ENCODE measurements around the gene BNIP5. TPM values are rescaled to one million over a fixed set of nuclear protein-coding genes. Genes with fewer than 3 reads are reported as not detected.

Gene BNIP5
- not detected for polyA plus RNA-seq (2013, experiment 1 of 2)
- polyA plus RNA-seq (2013, experiment 2 of 2) = not detected

- H3K27ac ChIP-seq (ENCODE audit: low read depth, low read length, severe bottlenecking) = no peak within 1 kb of the TSS
Observed at GRCh38 chr6:36336779-36337241, at the start of gene BNIP5. Gene BNIP5, minus strand, starts transcription at chr6:36336888. Its CDS starts 6,198 bp downstream, at chr6:36330690.

GRCh38 chr6:36384095-36384494, 47.4 kb upstream of the BNIP5 start:
- H3K4me3 ChIP-seq (ENCODE audit: extremely low read depth, insufficient read depth, low read length, poor library complexity, severe bottlenecking) = no peak overlapping the region
- no peaks in the 10 kb centered on the region for H3K36me3 ChIP-seq (ENCODE audit: control insufficient read depth, insufficient read depth, low read length)
- 79 to 82% methylated on average over 2 of the region's 2 CpGs for WGBS, 2 experiments (ENCODE audit: insufficient coverage in 2 of 2)
- H3K9me3 ChIP-seq (ENCODE audit: control insufficient read depth, low read length) = no peaks in the 10 kb centered on the region
- H3K27ac ChIP-seq (ENCODE audit: low read depth, low read length, severe bottlenecking) = no peak overlapping the region
- H3K4me1 ChIP-seq (ENCODE audit: control insufficient read depth, insufficient read depth, low read length, poor library complexity, severe bottlenecking) = peaks cover 14% of the 10 kb centered on the region

More at GRCh38 chr6:36336779-36337241, at the start of gene BNIP5:
- Histone ChIP-seq H3K9me3 (ENCODE audit: control insufficient read depth, low read length) (no peaks in the 10 kb centered on the region), H3K4me1 (ENCODE audit: control insufficient read depth, insufficient read depth, low read length, poor library complexity, severe bottlenecking) (peaks cover 15% of the 10 kb centered on the region), H3K36me3 (ENCODE audit: control insufficient read depth, insufficient read depth, low read length) (no peaks in the 10 kb centered on the region), H3K4me3 (ENCODE audit: extremely low read depth, insufficient read depth, low read length, poor library complexity, severe bottlenecking) (no peak within 1 kb of the TSS)
- WGBS, 2 experiments (ENCODE audit: insufficient coverage in 2 of 2) = 90 to 100% methylated on average over 1 to 2 of the region's 3 CpGs

- Histone ChIP-seq H3K4me1 (ENCODE audit: control insufficient read depth, insufficient read depth, low read length, poor library complexity, severe bottlenecking) (peaks cover 14% of the 10 kb centered on the region), H3K27ac (ENCODE audit: low read depth, low read length, severe bottlenecking) (no peak overlapping the region), H3K4me3 (ENCODE audit: extremely low read depth, insufficient read depth, low read length, poor library complexity, severe bottlenecking) (no peak overlapping the region), H3K9me3 (ENCODE audit: control insufficient read depth, low read length) (no peaks in the 10 kb centered on the region), H3K36me3 (ENCODE audit: control insufficient read depth, insufficient read depth, low read length) (no peaks in the 10 kb centered on the region)
- 60% methylated on average over 1 of the region's 2 CpGs; no CpG with 5 or more reads in 1 of the 2 experiments for WGBS, 2 experiments (ENCODE audit: insufficient coverage in 2 of 2)
Observed at GRCh38 chr6:36383606-36384005, 46.9 kb upstream of the BNIP5 start.

- 84 to 100% methylated on average over 2 to 3 of the region's 4 CpGs for WGBS, 2 experiments (ENCODE audit: insufficient coverage in 2 of 2)
- peaks cover 14% of the 10 kb centered on the region for H3K4me1 ChIP-seq (ENCODE audit: control insufficient read depth, insufficient read depth, low read length, poor library complexity, severe bottlenecking)
- no peaks in the 10 kb centered on the region for H3K9me3 ChIP-seq (ENCODE audit: control insufficient read depth, low read length)
- H3K36me3 ChIP-seq (ENCODE audit: control insufficient read depth, insufficient read depth, low read length) = no peaks in the 10 kb centered on the region
- no peak overlapping the region for H3K4me3 ChIP-seq (ENCODE audit: extremely low read depth, insufficient read depth, low read length, poor library complexity, severe bottlenecking)
- H3K27ac ChIP-seq (ENCODE audit: low read depth, low read length, severe bottlenecking) = no peak overlapping the region
Observed at GRCh38 chr6:36382976-36383375, 46.3 kb upstream of the BNIP5 start.

- H3K4me1 ChIP-seq (ENCODE audit: control insufficient read depth, insufficient read depth, low read length, poor library complexity, severe bottlenecking) = peaks cover 8% of the 10 kb centered on the region
- no peaks in the 10 kb centered on the region for H3K36me3 ChIP-seq (ENCODE audit: control insufficient read depth, insufficient read depth, low read length)
- H3K9me3 ChIP-seq (ENCODE audit: control insufficient read depth, low read length) = no peaks in the 10 kb centered on the region
- no peak overlapping the region for H3K4me3 ChIP-seq (ENCODE audit: extremely low read depth, insufficient read depth, low read length, poor library complexity, severe bottlenecking)
- no peak overlapping the region for H3K27ac ChIP-seq (ENCODE audit: low read depth, low read length, severe bottlenecking)
- WGBS, 2 experiments (ENCODE audit: insufficient coverage in 2 of 2) = 71 to 92% methylated on average over 4 to 6 of the region's 9 CpGs
Observed at GRCh38 chr6:36381502-36382389, 45.1 kb upstream of the BNIP5 start.

- Histone ChIP-seq H3K4me3 (ENCODE audit: extremely low read depth, insufficient read depth, low read length, poor library complexity, severe bottlenecking) (no peak overlapping the region), H3K9me3 (ENCODE audit: control insufficient read depth, low read length) (no peaks in the 10 kb centered on the region), H3K27ac (ENCODE audit: low read depth, low read length, severe bottlenecking) (no peak overlapping the region), H3K4me1 (ENCODE audit: control insufficient read depth, insufficient read depth, low read length, poor library complexity, severe bottlenecking) (peaks cover 8% of the 10 kb centered on the region), H3K36me3 (ENCODE audit: control insufficient read depth, insufficient read depth, low read length) (no peaks in the 10 kb centered on the region)
- 93% methylated on average over 4 of the region's 4 CpGs for WGBS, 2 experiments (ENCODE audit: insufficient coverage in 2 of 2)
Observed at GRCh38 chr6:36380166-36380565, 43.5 kb upstream of the BNIP5 start.

- no peak overlapping the region for H3K27ac ChIP-seq (ENCODE audit: low read depth, low read length, severe bottlenecking)
- no peak overlapping the region for H3K4me3 ChIP-seq (ENCODE audit: extremely low read depth, insufficient read depth, low read length, poor library complexity, severe bottlenecking)
- H3K4me1 ChIP-seq (ENCODE audit: control insufficient read depth, insufficient read depth, low read length, poor library complexity, severe bottlenecking) = peaks cover 8% of the 10 kb centered on the region
- H3K9me3 ChIP-seq (ENCODE audit: control insufficient read depth, low read length) = no peaks in the 10 kb centered on the region
- no peaks in the 10 kb centered on the region for H3K36me3 ChIP-seq (ENCODE audit: control insufficient read depth, insufficient read depth, low read length)
- WGBS, 2 experiments (ENCODE audit: insufficient coverage in 2 of 2) = 90% methylated on average over 9 to 10 of the region's 10 CpGs
Observed at GRCh38 chr6:36378936-36379335, 42.2 kb upstream of the BNIP5 start.

- Histone ChIP-seq H3K4me1 (ENCODE audit: control insufficient read depth, insufficient read depth, low read length, poor library complexity, severe bottlenecking) (peaks cover 4% of the 10 kb centered on the region), H3K36me3 (ENCODE audit: control insufficient read depth, insufficient read depth, low read length) (no peaks in the 10 kb centered on the region), H3K4me3 (ENCODE audit: extremely low read depth, insufficient read depth, low read length, poor library complexity, severe bottlenecking) (no peak overlapping the region), H3K27ac (ENCODE audit: low read depth, low read length, severe bottlenecking) (no peak overlapping the region), H3K9me3 (ENCODE audit: control insufficient read depth, low read length) (no peaks in the 10 kb centered on the region)
- WGBS, 2 experiments (ENCODE audit: insufficient coverage in 2 of 2) = no CpG with 5 or more reads among the region's 4 CpGs
Observed at GRCh38 chr6:36378243-36378920, 41.7 kb upstream of the BNIP5 start.

GRCh38 chr6:36377594-36377993, 40.9 kb upstream of the BNIP5 start:
- no peak overlapping the region for H3K4me3 ChIP-seq (ENCODE audit: extremely low read depth, insufficient read depth, low read length, poor library complexity, severe bottlenecking)
- no peaks in the 10 kb centered on the region for H3K36me3 ChIP-seq (ENCODE audit: control insufficient read depth, insufficient read depth, low read length)
- no peaks in the 10 kb centered on the region for H3K4me1 ChIP-seq (ENCODE audit: control insufficient read depth, insufficient read depth, low read length, poor library complexity, severe bottlenecking)
- no peaks in the 10 kb centered on the region for H3K9me3 ChIP-seq (ENCODE audit: control insufficient read depth, low read length)
- no peak overlapping the region for H3K27ac ChIP-seq (ENCODE audit: low read depth, low read length, severe bottlenecking)
- WGBS, 2 experiments (ENCODE audit: insufficient coverage in 2 of 2) = 73 to 87% methylated on average over 2 to 4 of the region's 5 CpGs

- Histone ChIP-seq H3K4me1 (ENCODE audit: control insufficient read depth, insufficient read depth, low read length, poor library complexity, severe bottlenecking) (no peaks in the 10 kb centered on the region), H3K27ac (ENCODE audit: low read depth, low read length, severe bottlenecking) (no peak overlapping the region), H3K9me3 (ENCODE audit: control insufficient read depth, low read length) (no peaks in the 10 kb centered on the region), H3K36me3 (ENCODE audit: control insufficient read depth, insufficient read depth, low read length) (no peaks in the 10 kb centered on the region), H3K4me3 (ENCODE audit: extremely low read depth, insufficient read depth, low read length, poor library complexity, severe bottlenecking) (no peak overlapping the region)
- WGBS, 2 experiments (ENCODE audit: insufficient coverage in 2 of 2) = 73 to 82% methylated on average over 6 of the region's 8 CpGs
Observed at GRCh38 chr6:36376742-36377141, 40.1 kb upstream of the BNIP5 start.

All from mesodermal cell (in vitro differentiated cells).